HEK293T (cell line): ENCODE data around the gene AP2B1.

ENCODE experiments used
- L3MBTL2 ChIP-seq: fragments of 450-650 bp; conservative IDR thresholded peaks from 2 replicates; pipeline ENCODE4 v1.6.1; 2016; ENCODE audit warnings: mild to moderate bottlenecking
- SP1 ChIP-seq: fragments of 450-650 bp; IDR thresholded peaks from 2 replicates; pipeline ENCODE4 v1.6.1; 2017
- ZNF384 ChIP-seq: fragments of 450-650 bp; IDR thresholded peaks from 2 replicates; pipeline ENCODE4 v1.6.1; 2016

GRCh38 chr17:35714988-35715387 is 127.9 kb downstream of the AP2B1 start:
- TF ChIP-seq L3MBTL2 (no peak), SP1 (no peak), ZNF384 (no peak)
